Cerebellar nuclear complex (tissue), 1 donor: ENCODE results near the gene ACAD10.
"Not testable (repeated sequence)": the region's sequence is repeated elsewhere in the genome, so short reads cannot be mapped to it uniquely, and the experiment has no call there.

ENCODE experiments used
- DNase-seq, 2 experiments: peaks; one replicate each; lab custom pipeline; 2025; lab: John Stamatoyannopoulos, UW

The ACAD10 gene

DNA sequence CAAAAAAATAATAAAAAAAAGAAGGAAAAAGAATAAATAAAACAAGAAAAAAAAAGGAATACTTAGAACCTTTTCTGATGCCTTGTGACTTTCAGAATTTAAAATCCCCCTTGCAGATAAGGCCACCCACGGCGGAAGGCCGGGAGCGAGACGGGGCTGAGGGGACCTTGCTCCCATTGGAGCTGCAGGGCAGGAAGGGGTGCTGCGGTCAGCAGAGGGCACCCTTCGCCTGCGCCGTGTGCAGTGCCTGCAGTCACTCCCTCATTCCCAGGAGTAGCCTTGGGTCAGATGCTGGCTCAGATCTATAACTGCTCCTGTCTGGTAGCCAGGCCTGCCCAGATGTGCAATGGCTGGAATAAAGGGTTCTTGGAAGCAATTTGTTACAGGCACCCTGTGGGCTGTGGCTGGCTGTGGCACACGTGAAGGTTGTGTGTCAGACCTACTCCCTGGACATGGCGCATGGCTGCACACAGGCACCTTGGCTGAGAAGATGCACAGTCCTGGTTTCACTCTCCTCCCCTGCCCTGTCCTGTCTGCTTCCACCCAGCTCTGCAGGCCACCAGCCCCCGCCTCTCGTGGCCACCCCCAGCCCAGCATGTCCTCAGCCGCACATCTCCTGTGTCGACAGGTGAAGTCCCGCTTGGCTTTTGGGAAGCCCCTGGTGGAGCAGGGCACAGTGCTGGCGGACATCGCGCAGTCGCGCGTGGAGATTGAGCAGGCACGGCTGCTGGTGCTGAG, 67.5 kb downstream of the ACAD10 start:
- no peak for DNase-seq

DNA sequence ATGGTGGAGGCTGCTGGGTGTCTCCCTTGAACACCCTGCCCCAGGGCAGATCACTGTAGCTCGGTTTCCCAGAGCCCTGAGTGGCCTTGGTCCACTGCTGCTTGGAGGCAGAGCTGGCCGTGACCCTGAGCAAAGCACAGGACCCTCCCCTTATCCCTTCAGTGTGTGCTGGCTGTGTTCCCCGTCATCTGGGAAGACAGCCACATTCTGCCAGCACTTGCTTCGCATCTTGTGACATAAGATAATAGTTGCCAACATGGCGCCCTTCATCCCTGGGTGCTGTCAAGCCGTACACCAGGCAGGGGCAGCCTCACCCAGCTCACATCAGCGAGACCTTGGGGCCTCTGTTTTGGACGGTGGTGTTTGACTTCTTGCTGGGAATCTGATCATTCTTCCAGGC, 68.8 kb downstream of the ACAD10 start:
- no peak for DNase-seq

DNA sequence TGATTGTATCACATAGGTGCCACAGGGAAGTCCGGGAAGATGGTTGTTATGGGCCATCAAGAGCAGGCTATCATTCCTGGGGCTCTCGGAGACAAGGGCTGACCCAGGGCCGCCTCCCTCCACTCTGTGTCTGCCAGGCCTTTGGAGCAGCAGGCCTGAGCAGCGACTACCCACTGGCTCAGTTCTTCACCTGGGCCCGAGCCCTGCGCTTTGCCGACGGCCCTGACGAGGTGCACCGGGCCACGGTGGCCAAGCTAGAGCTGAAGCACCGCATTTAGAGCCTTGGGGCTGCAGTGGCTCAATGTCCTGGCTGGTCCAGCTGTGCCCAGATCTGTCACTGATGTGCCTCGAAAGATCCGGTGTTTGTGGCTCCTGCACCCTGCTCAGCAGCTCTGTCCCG, 70.3 kb downstream of the ACAD10 start:
- no peak for DNase-seq

DNA sequence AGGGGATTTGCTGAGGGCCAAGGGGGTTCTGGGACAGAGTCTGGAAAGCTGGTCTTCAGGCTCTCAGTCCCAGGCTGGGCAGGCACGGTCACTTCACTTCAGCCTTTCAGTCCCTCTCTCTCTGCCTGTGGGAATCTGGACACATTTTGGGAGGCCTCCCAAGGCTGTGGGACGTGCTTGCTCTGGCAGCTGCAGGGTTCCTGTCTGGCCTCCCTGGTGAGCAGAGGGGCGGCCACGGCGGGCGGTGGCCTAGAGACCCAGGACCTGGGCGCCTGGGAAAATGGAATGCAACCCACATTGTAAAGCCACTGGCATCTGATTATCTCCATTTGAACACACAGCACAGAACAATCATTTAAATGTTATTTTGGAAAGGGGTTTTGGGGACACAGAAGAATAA, 70.8 kb downstream of the ACAD10 start:
- no peak for DNase-seq

DNA sequence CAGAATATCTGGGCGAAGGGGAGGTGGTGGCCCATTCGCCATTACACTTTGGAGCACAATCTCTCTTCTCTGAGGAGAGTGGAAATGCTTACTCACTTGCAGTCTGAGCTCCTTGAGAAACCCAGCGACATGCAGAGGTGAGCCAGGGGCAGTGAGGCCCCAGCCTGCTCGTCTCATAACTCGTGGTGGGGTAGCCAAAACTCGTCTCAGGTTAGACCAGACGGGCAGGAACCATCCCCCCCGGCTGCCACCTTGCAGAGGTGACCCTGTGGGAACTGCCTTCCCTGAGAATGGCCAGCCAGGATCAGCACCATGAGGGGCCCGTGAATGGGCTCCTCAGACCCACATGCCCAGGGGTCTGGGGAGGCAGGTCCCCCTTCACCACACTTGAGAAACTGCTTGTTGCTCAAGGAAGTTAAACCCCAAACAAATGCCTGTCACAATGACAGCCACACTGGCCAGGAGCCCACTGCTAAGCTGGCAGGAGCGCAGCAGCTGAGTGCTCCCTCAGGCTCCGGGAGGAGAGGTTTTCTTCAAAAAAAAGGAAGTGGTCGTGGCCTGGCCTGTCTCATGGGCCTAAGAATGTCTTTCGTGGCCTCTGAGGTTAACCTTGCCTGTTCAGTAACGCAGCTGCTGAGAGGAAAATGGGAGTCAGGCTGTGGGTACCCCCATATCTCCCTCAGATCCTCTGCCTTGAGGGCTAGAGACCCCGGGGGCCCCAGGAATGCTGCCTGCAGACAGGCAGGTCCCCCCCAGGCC, 71.7 kb downstream of the ACAD10 start:
- DNase-seq: no peak

DNA sequence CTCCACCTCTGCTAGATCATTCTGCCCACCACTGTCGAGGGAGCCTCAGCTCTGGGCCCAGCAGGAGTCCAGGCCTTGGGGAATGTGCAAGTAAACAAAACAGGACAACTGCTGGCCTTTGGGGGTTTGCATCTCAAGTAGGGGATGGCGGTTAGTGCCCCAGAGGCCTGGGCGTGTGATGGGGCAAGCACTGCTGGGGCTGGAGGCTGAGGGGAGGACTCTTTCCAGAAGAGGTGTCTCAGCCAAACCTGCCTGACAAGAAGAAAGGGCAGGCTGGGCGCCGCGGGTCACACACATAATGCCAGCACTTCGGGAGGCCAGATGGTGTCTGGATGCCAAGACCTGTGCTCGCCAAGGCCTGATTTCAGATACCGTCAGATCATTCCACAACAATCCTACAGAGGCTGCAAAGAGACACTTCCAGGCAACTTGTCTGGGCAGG, 72.3 kb downstream of the ACAD10 start:
- peak in 1 of 2 experiments; percentile 57 for DNase-seq

DNA sequence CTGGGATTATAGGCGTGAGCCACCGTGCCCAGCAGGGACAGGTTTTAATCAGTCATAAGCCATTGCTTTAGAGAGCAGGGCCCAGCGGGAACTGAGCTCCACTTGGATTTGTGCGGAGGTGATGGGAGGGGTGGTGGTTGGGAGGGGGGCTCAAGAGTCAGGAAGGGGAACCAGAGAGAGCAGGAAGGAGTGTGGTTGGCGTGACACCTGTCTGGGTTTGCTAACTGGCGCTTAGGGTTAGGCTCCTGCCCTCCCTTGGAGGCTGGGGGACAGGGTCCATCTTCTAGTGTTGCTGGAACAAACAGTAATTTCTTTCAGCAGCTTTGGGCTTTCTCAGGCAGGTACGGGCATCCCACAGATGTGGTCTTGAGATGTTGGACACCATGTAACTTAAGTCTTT, 73.4 kb downstream of the ACAD10 start:
- no peak for DNase-seq

DNA sequence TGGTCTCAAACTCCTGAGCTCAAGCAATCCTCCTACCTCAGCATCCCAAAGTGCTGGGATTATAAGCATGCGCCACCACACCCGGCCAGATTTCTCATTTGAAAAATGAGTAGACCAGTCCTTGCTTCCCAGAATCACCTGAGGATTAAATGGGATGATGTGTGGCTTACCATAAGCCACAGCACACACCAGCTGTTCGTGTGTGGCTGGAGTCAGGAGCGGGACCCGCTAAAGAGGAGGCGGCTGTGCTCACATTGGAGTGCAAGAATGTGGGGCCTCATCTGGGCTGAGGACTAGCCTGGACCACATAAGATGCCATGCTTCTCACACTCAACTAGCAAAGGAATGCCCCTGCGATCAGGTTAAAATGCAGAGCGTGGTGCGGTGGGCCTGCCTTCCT, 74.1 kb downstream of the ACAD10 start:
- no peak for DNase-seq

DNA sequence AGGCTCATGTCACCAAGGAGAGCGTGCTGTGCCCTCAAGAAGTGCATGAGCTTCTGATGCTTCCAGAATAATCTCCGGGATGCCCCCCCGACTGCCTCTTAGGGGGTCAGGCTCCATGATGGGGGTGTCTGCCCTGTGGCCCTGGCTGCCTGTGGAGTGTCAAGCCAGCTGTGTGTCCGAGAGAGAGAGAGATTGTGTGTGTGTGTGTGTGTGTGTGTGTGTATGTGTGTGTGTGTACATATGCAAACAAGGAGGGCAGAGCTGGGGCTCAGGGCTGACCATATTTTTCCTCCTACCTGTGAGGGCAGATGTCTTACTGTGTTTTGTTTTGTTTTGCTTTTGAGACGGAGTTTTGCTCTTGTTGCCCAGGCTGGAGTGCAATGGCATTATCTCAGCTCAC, 75.2 kb downstream of the ACAD10 start:
- no peak for DNase-seq

DNA sequence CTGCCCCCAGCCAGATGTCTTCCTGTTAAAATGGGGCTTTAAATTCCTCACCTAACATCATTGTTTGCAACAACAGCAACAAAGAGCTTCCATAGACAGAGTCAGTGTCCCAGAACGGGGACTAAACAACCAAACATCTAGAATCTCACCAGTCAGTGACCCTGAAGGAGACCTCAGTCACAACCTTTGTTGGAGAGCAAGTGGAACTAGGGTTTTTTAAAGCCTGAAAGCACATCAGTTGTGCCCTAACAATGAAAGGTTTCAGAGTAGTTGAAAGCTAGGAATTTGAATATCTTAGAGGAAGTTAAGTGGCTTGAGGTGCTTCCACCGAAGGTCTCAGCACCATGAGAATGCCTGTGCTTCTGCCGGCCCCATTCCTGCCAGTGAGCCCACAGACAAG, 75.9 kb downstream of the ACAD10 start:
- no peak for DNase-seq

DNA sequence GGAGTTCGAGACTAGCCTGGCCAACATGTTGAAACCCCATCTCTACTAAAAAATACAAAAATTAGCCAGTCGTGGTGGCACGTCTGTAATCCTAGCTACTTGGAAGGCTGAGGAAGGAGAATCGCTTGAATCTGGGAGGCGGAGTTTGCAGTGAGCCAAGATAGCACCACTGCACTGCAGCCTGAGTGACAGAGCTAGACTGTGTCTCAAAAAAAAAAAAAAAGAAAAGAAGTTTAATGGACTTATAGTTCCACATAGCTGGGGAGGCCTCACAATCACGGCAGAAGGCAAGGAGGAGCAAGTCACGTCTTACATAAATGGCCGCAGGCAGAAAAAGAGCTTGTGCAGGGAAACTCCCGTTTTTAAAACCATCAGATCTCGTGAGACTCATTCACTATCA, 77.7 kb downstream of the ACAD10 start:
- DNase-seq: not testable (repeated sequence)

DNA sequence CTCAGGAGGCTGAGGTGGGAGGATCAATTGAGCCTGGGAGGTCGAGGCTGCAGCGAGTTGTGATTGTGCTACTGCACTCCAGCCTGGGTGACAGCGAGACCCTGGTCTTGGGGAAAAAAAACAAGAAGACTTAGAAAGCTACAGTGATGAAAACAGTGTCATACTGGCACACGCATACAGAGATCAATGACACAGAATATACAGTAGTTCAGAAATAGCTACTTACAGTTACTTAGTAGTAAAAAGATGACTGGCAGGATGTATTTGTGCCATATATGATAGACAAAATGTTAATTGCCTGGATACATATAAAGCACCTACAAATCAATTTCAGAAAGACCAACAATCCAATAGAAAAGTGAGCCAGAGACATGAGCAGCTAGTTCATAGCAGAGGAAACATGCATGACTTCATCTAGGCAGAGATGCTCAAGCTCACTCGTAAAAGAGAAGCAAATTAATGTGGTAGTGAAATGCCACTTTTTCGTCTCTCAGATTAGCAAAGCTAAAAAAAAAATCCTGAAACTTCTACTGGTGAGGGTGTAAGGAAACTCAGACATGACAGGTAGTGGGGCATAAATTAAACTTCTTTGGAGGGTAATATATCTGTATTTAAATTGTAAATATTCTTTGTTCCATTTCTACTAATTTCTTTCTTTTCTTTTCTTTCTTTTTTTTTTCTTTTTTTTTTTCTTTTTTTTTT, 78.4 kb downstream of the ACAD10 start:
- no peak for DNase-seq

DNA sequence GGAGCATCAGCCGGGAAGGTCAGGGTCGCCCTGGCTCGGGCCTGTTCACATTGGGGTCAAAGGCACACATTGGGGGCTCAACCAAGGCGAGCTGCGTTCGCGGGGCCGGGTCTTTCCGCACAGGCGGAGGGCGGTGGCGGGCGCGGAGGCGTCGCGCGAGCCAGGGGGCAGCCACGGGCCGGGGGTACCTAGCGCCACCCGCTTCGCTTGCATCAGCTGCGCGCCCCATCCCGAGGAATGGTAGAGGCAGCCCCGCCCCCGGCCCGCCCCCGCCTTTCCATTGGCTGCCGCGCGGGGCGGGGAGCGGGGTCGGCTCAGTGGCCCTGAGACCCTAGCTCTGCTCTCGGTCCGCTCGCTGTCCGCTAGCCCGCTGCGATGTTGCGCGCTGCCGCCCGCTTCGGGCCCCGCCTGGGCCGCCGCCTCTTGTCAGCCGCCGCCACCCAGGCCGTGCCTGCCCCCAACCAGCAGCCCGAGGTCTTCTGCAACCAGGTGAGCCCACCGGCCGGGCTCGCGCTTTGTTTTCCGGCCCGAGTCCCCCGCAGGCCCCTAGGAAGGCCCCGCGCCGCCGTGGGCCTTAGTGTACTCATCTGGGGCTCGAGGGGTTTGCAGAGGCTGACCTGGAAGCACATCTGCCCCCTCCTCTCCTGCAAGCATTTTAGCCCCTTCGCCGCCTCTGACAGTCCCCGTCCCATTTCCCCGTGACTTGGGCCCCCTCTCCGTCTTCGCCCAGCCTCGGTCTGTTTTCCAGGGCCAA, 80.9 kb downstream of the ACAD10 start, which contains the start of gene ALDH2:
Gene ALDH2 (plus strand): TSS at position 326 of the 754 bp plus-strand sequence. CDS start 50 bp downstream, at position 376.
- DNase-seq: peak in 1 of 2 experiments; percentile 14

DNA sequence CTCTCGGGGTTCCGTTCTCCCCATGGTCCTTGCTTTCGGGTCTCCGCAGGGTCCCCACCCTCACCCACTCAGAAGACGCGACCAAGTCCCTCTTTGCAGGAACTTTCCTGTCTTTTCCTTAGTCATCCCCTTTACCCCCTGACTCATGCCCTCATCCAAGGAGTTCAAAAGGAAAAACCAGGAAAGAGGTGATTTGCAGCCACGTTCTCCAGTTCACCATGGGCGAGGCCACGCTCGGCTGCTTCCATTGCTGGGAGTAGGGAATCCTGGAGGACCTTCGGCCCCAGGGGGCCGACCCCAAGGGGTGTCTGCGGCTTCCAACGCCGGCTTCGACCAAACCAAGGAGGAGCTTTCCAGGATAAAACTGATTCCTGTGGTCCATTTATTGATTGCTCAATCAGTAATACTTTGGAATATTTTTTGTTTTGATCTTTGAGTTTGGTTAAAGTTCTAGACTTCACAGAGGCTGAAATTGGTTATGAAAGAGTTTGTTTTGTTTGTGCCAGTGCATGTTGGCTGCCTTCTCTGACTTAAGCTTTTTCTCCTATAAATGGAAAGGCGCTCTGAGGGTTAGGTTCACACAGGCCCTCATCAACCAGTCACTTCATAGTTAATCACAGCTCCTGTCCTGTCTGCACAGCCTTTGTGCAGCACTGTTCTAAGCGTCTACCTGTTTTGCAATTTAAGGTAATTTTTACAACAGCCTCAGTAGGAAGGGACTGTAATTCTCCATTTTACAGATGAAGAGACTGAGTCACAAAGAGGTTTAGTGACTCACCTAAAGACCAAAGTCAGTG, 81.7 kb downstream of the ACAD10 start:
- DNase-seq: no peak

DNA sequence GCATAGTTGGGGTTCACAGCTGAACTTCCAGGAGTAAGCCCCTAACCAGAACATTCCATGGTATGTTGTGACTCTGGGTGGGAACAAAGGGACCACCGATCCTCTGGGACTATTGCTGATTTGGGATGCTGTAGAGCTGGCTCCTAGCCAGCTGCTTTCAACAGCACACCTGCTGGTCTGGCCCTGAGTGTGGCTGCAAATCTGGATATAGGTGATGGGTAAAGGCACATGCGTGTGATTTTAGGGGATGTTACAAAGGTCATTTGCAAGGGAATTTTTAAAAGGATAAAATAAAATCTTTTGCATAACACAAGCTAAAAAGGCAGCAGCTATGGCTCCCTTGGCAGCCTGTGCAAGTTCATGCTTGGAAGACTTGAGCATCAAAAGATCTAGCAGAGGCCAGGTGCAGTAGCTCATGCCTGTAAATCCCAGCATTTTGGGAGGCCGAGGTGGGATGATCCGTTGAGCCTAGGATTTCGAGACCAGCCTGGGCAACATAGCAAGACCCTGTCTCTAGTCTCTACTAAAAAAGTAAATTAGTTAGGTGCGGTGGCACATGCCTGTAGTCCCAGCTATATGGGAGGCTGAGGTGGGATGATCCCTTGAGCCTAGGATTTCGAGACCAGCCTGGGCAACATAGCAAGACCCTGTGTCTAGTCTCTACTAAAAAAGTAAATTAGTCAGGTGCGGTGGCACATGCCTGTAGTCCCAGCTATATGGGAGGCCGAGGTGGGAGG, 82.5 kb downstream of the ACAD10 start:
- no peak for DNase-seq

DNA sequence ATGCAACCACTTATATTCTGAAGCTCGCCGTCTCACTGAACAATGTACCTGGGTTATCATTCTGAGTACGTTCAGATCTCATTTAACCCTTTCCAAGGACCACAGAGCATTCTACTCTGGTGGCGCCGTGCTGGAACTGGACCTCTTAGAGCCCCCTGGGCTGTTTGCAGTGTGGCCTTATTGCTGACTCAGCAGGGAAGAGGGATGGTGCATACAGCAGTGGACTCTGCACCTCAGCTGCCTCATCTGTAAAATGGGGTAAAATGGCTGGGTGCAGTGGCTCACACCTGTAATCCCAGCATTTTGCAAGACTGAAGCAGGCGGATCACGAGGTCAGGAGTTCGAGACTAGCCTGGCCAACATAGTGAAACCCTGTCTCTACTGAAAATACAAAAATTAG, 83.7 kb downstream of the ACAD10 start:
- no peak for DNase-seq

DNA sequence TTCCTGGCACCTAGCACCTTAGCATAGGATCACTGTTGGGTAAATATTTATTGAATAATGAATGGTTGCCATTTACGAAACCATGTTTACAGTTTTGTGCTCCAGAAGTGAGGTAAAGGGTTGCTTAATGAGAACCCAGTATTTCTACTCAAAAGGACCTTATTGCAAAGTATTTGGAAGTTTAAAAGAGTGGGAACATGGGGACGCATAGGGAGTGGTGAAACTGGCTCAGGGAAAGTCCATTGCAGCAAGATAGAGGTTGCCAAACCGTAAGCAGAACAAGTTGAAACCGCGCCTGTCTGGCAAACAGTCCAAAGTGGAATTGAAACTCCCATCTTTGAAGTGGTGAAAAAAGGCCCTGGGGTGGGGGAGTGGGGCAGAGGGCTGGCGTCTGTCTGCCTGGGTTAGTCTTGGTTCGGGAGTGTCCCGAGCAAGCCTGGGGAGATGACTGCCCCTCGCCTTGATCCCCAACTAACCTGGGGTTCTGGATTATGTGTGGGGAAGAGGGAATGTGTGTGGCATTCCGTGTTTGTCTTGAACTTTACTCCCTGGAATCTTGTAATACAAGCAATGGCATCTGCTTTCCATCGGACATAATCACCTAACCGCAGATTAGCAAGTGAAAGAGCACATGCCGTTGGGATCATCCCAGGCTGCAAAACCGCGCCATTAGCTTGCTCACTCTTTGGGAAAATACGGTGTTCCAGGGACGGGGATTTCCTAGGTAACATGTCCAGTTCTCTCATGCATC, 88.1 kb downstream of the ACAD10 start:
- no peak for DNase-seq

DNA sequence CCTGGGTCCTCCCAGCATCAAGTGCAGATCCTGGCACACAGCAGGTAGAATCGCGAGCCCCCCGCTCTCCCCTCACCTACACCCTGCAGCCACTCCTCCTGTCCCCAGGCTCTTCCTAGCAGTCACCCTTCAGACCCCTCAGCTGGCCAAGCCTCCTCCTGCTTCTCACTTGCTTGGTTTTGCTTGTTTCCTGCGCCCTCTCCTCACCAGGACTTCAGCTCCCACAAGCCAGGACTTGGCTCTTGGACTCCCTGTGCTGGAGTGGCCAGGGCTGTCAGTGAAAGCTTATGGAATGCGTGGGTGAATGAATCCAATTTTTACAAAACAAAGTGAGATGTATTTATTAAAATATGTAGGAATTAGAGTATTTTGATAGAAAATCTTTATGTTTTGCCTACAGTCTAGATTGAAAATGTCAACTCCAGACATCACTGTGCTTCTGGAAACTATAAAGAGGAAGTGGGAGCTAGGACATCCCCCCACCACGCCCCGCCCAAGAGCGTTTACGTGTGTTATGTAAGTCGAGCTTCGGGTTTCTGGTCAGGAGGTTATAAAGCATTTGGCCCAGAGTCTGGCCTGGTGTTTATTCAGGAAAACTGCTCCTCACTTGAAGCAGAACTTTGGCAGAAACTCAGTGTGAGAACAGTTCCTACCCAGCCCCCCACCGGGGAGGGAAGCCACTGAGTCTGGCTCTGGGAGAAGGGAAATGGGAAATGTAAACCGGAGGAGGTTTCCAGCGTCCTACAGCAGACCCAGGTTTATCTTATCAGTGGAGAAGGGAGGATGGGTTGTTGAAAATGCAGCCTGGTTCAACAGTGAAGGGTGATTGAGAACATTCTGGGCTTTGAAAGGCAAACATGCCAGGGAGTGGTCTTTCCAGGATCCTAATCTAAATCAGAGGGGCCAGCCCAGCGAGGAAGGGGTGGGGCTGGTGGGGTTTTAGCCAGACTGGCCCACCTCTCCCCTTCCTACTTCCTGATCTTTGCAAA, 89.6 kb downstream of the ACAD10 start:
- DNase-seq: no peak
